ENCODE measurements around the gene ABHD8.

DNA sequence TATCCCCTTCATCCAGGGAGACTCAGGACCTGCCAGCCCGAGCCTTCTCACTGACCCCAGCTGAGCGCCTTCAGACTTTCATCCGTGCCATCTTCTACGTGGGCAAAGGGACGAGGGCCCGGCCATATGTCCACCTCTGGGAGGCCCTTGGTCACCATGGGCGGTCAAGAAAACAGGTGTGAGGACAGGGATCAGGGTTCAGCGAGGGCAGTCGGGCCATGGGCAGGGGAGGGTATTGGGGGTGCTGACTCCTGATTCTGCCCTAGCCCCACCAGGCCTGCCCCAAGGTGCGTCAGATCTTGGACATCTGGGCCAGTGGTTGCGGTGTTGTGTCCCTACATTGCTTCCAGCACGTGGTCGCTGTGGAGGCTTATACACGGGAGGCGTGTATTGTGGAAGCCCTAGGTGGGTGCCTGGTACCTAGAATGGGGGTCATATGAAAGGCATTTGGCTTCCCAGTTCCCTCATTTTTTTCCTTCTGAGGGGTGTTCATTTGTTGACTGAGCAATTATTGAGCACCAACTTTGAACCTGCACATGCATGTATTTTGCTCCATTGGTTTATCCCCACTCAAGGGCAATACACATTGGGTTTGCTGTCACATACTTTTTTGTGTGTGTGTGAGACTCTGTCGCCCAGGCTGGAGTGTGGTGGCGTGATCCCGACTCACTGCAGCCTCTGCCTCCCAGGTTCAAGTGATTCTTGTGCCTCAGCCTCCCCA is 17.6 kb downstream of the ABHD8 start:
- TF ChIP-seq, protein P1, sequence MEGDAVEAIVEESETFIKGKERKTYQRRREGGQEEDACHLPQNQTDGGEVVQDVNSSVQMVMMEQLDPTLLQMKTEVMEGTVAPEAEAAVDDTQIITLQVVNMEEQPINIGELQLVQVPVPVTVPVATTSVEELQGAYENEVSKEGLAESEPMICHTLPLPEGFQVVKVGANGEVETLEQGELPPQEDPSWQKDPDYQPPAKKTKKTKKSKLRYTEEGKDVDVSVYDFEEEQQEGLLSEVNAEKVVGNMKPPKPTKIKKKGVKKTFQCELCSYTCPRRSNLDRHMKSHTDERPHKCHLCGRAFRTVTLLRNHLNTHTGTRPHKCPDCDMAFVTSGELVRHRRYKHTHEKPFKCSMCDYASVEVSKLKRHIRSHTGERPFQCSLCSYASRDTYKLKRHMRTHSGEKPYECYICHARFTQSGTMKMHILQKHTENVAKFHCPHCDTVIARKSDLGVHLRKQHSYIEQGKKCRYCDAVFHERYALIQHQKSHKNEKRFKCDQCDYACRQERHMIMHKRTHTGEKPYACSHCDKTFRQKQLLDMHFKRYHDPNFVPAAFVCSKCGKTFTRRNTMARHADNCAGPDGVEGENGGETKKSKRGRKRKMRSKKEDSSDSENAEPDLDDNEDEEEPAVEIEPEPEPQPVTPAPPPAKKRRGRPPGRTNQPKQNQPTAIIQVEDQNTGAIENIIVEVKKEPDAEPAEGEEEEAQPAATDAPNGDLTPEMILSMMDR (IDR thresholded peaks at IDR 0.05): no peak
- TF ChIP-seq EZH2phosphoT487 (IDR thresholded peaks at IDR 0.05): no peak
